Measurements from ENCODE around the gene SLC31A1.
"Not testable (repeated sequence)": the region's sequence is repeated elsewhere in the genome, so short reads cannot be mapped to it uniquely, and the experiment has no call there.

Gene SLC31A1

GRCh38 chr9:113220467-113221002, 809 bp upstream of the SLC31A1 start:
- DNase-seq (ENCODE audit: low spot score), result peak; percentile 1

GRCh38 chr9:113221800-113222481, 597 bp downstream of the SLC31A1 start:
- DNase-seq (ENCODE audit: low spot score), result no peak

GRCh38 chr9:113222482-113222841, 1.1 kb downstream of the SLC31A1 start:
- peak; percentile 20 for DNase-seq (ENCODE audit: low spot score)

- DNase-seq (ENCODE audit: low spot score), result no peak
These were observed 2.6 kb downstream of the SLC31A1 start for GRCh38 chr9:113223963-113224362.

- no peak for DNase-seq (ENCODE audit: low spot score)
These were observed 6.1 kb downstream of the SLC31A1 start for GRCh38 chr9:113227436-113227835.

- DNase-seq (ENCODE audit: low spot score), result no peak
These were observed 6.9 kb downstream of the SLC31A1 start for GRCh38 chr9:113228130-113228665.

- DNase-seq (ENCODE audit: low spot score), result no peak
These were observed 10.4 kb downstream of the SLC31A1 start for GRCh38 chr9:113231701-113232100.

GRCh38 chr9:113235701-113236255, 14.4 kb downstream of the SLC31A1 start:
- DNase-seq (ENCODE audit: low spot score), result not testable (repeated sequence)

- DNase-seq (ENCODE audit: low spot score), result no peak
These were observed 15.7 kb downstream of the SLC31A1 start for GRCh38 chr9:113237026-113237425.

- DNase-seq (ENCODE audit: low spot score), result no peak
These were observed 17.0 kb downstream of the SLC31A1 start for GRCh38 chr9:113238202-113238858.

- DNase-seq (ENCODE audit: low spot score), result no peak
These were observed 17.5 kb downstream of the SLC31A1 start for GRCh38 chr9:113238859-113239232.

GRCh38 chr9:113241161-113241560, 19.8 kb downstream of the SLC31A1 start:
- DNase-seq (ENCODE audit: low spot score), result no peak

- DNase-seq (ENCODE audit: low spot score), result no peak
These were observed 23.2 kb downstream of the SLC31A1 start for GRCh38 chr9:113244556-113244955.

GRCh38 chr9:113245894-113246293, 24.6 kb downstream of the SLC31A1 start:
- DNase-seq (ENCODE audit: low spot score), result no peak

- DNase-seq (ENCODE audit: low spot score), result no peak
These were observed 25.6 kb downstream of the SLC31A1 start for GRCh38 chr9:113246928-113247327.

- no peak for DNase-seq (ENCODE audit: low spot score)
These were observed 26.3 kb downstream of the SLC31A1 start for GRCh38 chr9:113247640-113248039.

- DNase-seq (ENCODE audit: low spot score), result not testable (repeated sequence)
These were observed 28.3 kb downstream of the SLC31A1 start for GRCh38 chr9:113249661-113250060.

- no peak for DNase-seq (ENCODE audit: low spot score)
These were observed 29.5 kb downstream of the SLC31A1 start for GRCh38 chr9:113250807-113251206.

- DNase-seq (ENCODE audit: low spot score), result no peak
These were observed 33.6 kb downstream of the SLC31A1 start for GRCh38 chr9:113254991-113255390.

- no peak for DNase-seq (ENCODE audit: low spot score)
These were observed 34.1 kb downstream of the SLC31A1 start for GRCh38 chr9:113255438-113255837.

GRCh38 chr9:113257863-113258262, 36.5 kb downstream of the SLC31A1 start:
- DNase-seq (ENCODE audit: low spot score), result no peak

GRCh38 chr9:113258282-113258681, 36.9 kb downstream of the SLC31A1 start:
- no peak for DNase-seq (ENCODE audit: low spot score)

Data from LoVo (cell line).